C4-2B (cell line): ENCODE measurements around the gene CAAP1.
A peak's percentile ranks its signal among the peaks of the same experiment; 100 is the strongest.

Source experiments
- H3K27ac ChIP-seq: fragments of 450-650 bp; 2 replicates; pipeline ENCODE4 v1.5.1; 2017
- CTCF ChIP-seq: fragments of 450-650 bp; conservative IDR thresholded peaks from 2 replicates; pipeline ENCODE4 v1.5.1; 2017; ENCODE audit warnings: mild to moderate bottlenecking
- ZFX ChIP-seq: fragments of 450-650 bp; IDR thresholded peaks from 2 replicates; pipeline ENCODE4 v1.6.1; 2017

CAAP1 gene

GRCh38 chr9:26919698-26920097, 27.1 kb upstream of the CAAP1 start:
- TF ChIP-seq CTCF (no peak), ZFX (no peak)
- H3K27ac ChIP-seq = no peak overlapping the region

- H3K27ac ChIP-seq = no peak overlapping the region
- TF ChIP-seq CTCF (no peak), ZFX (no peak)
These were observed 20.6 kb upstream of the CAAP1 start for GRCh38 chr9:26913138-26913668.

GRCh38 chr9:26904671-26905070, 12.1 kb upstream of the CAAP1 start:
- H3K27ac ChIP-seq = no peak overlapping the region
- TF ChIP-seq ZFX (no peak), CTCF (no peak)

GRCh38 chr9:26904070-26904469, 11.5 kb upstream of the CAAP1 start:
- no peak overlapping the region for H3K27ac ChIP-seq
- TF ChIP-seq ZFX = no peak
- TF ChIP-seq CTCF = no peak

- peak overlapping the region; percentile 93 for H3K27ac ChIP-seq
- TF ChIP-seq CTCF (no peak), ZFX (no peak)
These were observed 551 bp upstream of the CAAP1 start for GRCh38 chr9:26893030-26893676.

- TF ChIP-seq CTCF = no peak
- no peak for TF ChIP-seq ZFX
- peak overlapping the region; percentile 93 for H3K27ac ChIP-seq
These were observed 876 bp downstream of the CAAP1 start for GRCh38 chr9:26891726-26892125.

GRCh38 chr9:26888271-26888670, 4.3 kb downstream of the CAAP1 start:
- no peak for TF ChIP-seq ZFX
- TF ChIP-seq CTCF = no peak
- H3K27ac ChIP-seq = no peak overlapping the region
